Measurements from ENCODE around the gene PTPN23.
"Not testable (repeated sequence)": the region's sequence is repeated elsewhere in the genome, so short reads cannot be mapped to it uniquely, and the experiment has no call there.

Gene PTPN23

DNA sequence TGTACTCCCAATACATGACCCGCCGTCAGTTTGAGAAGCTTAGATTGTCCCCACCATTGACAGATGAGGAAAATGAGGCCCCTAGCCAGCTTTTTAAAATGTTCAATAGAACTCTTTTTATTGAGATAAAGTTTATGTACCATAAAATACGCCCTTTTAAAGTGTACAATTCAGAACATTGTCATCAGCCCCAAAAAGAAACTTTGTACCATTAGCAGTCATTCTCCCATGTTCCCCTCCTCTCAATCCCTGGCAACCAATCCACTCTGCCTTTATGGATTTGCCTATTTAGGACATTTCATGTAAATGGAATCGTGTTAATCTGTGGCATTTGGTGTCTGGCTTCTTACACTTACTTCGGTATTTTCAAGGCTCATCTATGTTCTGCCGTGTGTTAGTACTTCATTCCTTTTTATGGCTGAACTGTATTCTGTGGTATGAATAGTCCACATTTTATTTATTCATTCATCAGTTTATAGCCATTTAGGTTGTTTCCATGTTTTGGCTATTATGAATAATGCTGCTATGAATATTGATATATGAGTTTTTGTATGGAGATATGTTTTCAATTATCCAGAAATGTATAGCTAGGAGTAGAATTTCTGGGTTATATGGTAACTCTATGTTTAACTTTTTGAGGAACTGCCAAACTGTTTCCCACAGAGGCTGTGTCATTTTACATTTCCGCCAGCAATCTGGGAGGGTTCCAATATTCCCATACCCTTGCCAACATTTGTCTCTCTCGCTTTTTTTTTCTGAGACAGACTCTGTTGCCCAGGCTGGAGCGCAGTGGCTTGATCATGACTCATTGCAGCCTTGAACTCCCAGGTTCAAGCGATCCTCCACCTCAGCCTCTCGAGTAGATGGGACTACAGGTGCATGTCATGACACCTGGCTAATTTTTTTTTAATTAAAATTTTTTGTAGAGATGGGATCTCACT is 15.3 kb upstream of the PTPN23 start:
- H3K9me3 ChIP-seq (ENCODE audit: low read depth, low read length), result no peaks in the 10 kb centered on the region
- no peaks in the 10 kb centered on the region for H3K36me3 ChIP-seq (ENCODE audit: insufficient read depth, low read length)

DNA sequence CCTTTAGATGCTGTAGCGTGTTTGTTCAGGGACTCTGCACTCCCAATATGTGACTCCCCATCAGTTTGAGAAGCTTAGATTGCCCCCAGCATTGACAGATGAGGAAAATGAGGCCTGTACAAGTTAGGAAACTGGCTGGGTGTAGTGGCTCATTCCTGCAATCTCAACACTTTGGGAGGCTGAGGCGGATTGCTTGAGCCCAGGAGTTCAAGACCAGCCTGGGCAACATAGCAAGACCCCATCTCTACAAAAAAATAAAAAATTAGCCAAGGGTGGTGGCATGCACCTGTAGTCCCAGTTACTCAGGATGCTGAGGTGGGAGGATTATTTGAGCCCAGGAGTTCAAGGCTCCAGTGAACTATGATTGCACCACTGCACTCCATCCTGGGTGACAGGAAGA is 14.0 kb upstream of the PTPN23 start:
- no peaks in the 10 kb centered on the region for H3K36me3 ChIP-seq (ENCODE audit: insufficient read depth, low read length)
- no peak overlapping the region for H3K4me3 ChIP-seq
- H3K9me3 ChIP-seq (ENCODE audit: low read depth, low read length), result no peaks in the 10 kb centered on the region
- no peak overlapping the region for H3K27ac ChIP-seq
- TF ChIP-seq POLR2AphosphoS5 (IDR thresholded peaks at IDR 0.05; ENCODE audit: borderline replicate concordance, low read depth, low read length) (no peak), EZH2 (IDR thresholded peaks at IDR 0.05) (no peak), FOXP2 (optimal IDR thresholded peaks at IDR 0.05; ENCODE audit: control extremely low read depth, extremely low read length, insufficient read depth) (no peak)
- DNase-seq (ENCODE audit: low read depth, low spot score), result no peak
- H3K9ac ChIP-seq (ENCODE audit: insufficient read length), result no peak overlapping the region

More for the DNA sequence above, 15.3 kb upstream of the PTPN23 start:
- Histone ChIP-seq H3K4me3 (no peak overlapping the region), H3K27ac (peak overlapping the region; percentile 68; the same call in 1 of the 2 replicates), H3K9ac (ENCODE audit: insufficient read length) (no peak overlapping the region)
- TF ChIP-seq FOXP2 (optimal IDR thresholded peaks at IDR 0.05; ENCODE audit: control extremely low read depth, extremely low read length, insufficient read depth) (no peak), POLR2AphosphoS5 (IDR thresholded peaks at IDR 0.05; ENCODE audit: borderline replicate concordance, low read depth, low read length) (no peak), EZH2 (IDR thresholded peaks at IDR 0.05) (no peak)
- no peak for DNase-seq (ENCODE audit: low read depth, low spot score)

DNA sequence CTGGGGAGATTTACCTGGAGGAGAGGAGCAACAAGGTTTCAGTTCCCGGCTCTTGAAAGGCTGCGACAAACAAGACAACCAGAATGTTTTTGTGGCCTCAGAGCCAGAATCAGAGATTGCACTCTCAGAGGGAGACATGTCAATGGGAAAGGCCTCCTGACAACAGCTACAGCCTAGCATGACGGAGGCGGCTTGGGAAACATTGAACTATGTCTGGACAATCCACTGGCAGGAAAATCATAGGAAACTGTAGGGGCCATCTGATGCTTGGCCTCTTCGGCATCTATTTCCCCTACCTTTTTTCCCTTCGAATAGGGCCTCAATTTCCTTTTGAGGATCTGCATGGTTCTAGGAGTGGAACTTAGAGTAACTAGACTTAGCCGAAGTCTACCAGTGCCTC is 13.2 kb upstream of the PTPN23 start:
- DNase-seq (ENCODE audit: low read depth, low spot score), result no peak
- TF ChIP-seq FOXP2 (optimal IDR thresholded peaks at IDR 0.05; ENCODE audit: control extremely low read depth, extremely low read length, insufficient read depth) (no peak), EZH2 (IDR thresholded peaks at IDR 0.05) (no peak), POLR2AphosphoS5 (IDR thresholded peaks at IDR 0.05; ENCODE audit: borderline replicate concordance, low read depth, low read length) (no peak)
- H3K36me3 ChIP-seq (ENCODE audit: insufficient read depth, low read length), result no peaks in the 10 kb centered on the region
- no peak overlapping the region for H3K4me3 ChIP-seq
- no peak overlapping the region for H3K9ac ChIP-seq (ENCODE audit: insufficient read length)
- H3K9me3 ChIP-seq (ENCODE audit: low read depth, low read length), result no peaks in the 10 kb centered on the region
- no peak overlapping the region for H3K27ac ChIP-seq

DNA sequence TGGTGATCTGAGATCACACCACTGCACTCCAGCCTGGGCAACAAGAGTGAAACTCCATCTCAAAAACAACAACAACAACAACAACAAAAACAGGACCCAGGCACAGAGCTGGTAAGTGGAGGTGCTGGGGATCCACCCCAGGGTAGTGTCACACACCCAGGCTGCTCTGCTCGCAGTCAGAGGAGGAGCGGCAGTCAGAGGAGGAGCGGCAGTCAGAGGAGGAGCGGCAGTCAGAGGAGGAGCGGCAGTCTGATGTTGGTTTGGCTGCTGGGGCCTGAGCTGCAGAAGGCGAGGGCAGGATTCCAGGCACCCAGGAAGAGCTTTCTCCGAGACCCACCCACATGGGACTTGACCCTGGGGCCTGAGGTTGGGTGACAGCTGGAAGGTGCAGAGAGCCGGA is 10.8 kb upstream of the PTPN23 start:
- not testable (repeated sequence) for H3K4me3 ChIP-seq; H3K27ac ChIP-seq; DNase-seq (ENCODE audit: low read depth, low spot score); H3K36me3 ChIP-seq (ENCODE audit: insufficient read depth, low read length); H3K9ac ChIP-seq (ENCODE audit: insufficient read length); H3K9me3 ChIP-seq (ENCODE audit: low read depth, low read length)

DNA sequence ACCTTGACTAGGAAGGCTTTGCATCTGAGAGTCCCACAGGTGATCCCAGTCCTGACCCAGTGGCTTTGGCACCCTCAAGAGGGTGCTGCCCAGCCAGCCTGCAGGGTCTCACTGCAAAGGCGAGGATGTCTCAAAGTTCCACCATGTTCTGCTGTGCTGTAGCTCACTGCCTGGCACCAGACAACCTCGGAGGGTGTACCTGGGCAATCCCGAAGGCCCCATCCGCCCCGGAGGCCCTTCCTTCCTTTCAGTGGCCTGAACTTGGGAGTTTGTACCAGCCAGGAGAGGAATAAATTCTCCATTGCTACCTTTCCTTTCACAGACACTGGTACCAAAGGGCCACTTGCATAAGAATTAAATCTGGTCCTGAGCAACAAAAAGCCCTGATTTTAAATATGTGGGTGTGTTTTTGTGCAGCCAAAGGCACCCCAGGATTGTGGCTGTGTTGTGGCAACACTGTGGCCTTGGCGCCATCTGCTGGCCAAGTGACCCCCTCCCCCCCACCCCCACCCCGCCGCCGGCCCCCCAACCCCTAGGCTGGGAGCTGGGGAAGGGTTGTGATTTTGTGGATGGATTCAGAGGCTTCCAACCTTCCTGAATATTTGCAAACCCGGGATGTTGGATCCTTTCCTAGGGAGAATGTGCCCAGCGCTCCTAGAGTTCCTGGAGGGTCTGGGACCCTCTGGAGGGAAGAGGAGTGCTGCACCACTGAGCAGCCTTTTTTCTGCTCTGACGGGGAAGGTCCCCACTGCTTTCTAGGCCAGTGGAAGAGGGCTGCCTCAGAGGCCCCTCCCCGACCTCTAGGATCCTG is 9.7 kb upstream of the PTPN23 start:
- Histone ChIP-seq H3K36me3 (ENCODE audit: insufficient read depth, low read length) (no peaks in the 10 kb centered on the region), H3K9me3 (ENCODE audit: low read depth, low read length) (no peaks in the 10 kb centered on the region), H3K9ac (ENCODE audit: insufficient read length) (no peak overlapping the region), H3K4me3 (no peak overlapping the region), H3K27ac (no peak overlapping the region)
- no peak for TF ChIP-seq POLR2AphosphoS5 (IDR thresholded peaks at IDR 0.05; ENCODE audit: borderline replicate concordance, low read depth, low read length)
- TF ChIP-seq FOXP2 (optimal IDR thresholded peaks at IDR 0.05; ENCODE audit: control extremely low read depth, extremely low read length, insufficient read depth), result no peak
- no peak for TF ChIP-seq EZH2 (IDR thresholded peaks at IDR 0.05)
- DNase-seq (ENCODE audit: low read depth, low spot score), result no peak

DNA sequence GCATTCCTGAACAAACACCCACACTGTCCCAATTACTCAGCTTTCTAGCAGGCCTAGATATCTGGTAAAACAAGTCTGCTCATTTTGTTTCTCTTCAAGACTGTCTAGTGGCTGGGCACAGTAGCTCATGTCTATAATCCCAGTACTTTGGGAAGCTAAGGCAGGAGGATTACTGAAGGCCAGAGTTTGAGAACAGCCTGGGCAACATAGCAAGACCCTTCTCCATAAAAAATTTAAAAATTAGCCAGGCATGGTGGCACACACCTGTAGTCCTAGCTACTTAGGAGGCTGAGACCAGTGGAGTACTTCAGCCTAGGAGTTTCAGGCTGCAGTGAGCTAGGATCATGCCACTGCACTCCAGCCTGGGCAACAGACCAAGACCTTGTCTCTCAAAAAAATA is 6.2 kb upstream of the PTPN23 start:
- no peaks in the 10 kb centered on the region for H3K36me3 ChIP-seq (ENCODE audit: insufficient read depth, low read length)
- H3K27ac ChIP-seq, result no peak overlapping the region
- DNase-seq (ENCODE audit: low read depth, low spot score), result no peak
- H3K9me3 ChIP-seq (ENCODE audit: low read depth, low read length), result no peaks in the 10 kb centered on the region
- TF ChIP-seq POLR2AphosphoS5 (IDR thresholded peaks at IDR 0.05; ENCODE audit: borderline replicate concordance, low read depth, low read length) (no peak), EZH2 (IDR thresholded peaks at IDR 0.05) (no peak), FOXP2 (optimal IDR thresholded peaks at IDR 0.05; ENCODE audit: control extremely low read depth, extremely low read length, insufficient read depth) (no peak)
- no peak overlapping the region for H3K9ac ChIP-seq (ENCODE audit: insufficient read length)
- H3K4me3 ChIP-seq, result no peak overlapping the region

DNA sequence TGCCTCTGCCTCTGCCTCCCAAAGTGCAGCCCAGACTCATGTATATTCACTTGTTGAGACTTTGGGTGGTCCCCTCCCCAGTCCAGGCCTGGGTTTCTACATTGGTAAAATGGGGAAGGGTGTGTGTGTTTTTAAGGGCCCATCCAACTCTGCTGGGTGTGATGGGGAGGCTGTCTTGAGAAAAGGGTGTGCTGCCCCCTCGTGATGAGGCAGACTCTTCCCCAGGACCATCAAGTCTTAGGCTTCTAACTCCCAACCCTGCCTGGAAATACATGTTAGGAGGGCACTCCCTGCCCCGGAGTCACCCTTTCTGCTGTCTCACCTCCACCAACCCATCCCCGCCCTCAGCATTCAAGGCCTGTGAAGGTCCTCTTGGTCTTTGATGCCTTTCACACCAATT is 4.4 kb upstream of the PTPN23 start:
- no peaks in the 10 kb centered on the region for H3K36me3 ChIP-seq (ENCODE audit: insufficient read depth, low read length)
- no peak overlapping the region for H3K4me3 ChIP-seq
- no peak overlapping the region for H3K27ac ChIP-seq
- DNase-seq (ENCODE audit: low read depth, low spot score), result no peak
- no peak overlapping the region for H3K9ac ChIP-seq (ENCODE audit: insufficient read length)
- H3K9me3 ChIP-seq (ENCODE audit: low read depth, low read length), result no peaks in the 10 kb centered on the region
- TF ChIP-seq EZH2 (IDR thresholded peaks at IDR 0.05) (no peak), POLR2AphosphoS5 (IDR thresholded peaks at IDR 0.05; ENCODE audit: borderline replicate concordance, low read depth, low read length) (no peak), FOXP2 (optimal IDR thresholded peaks at IDR 0.05; ENCODE audit: control extremely low read depth, extremely low read length, insufficient read depth) (no peak)

DNA sequence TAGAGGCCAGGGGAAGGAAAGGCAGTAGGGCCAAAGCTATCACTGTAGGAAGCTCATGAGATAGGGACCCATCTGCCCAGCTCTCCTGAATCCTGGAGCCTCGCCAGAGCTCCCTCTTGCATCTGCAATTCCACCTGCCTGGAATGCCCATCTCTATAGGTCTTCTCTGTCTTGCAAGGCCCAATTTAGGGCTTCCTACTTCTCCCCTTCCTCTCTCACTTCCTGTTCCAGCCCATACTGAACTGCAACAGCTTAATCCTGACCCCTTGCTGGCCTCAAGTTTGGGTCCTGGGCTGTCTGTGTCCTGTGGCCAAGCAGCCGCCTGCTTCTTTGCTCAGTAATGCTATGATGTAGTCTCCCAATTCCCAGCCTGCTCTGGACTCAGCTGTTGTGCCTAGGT is 3.6 kb upstream of the PTPN23 start:
- H3K9ac ChIP-seq (ENCODE audit: insufficient read length), result no peak overlapping the region
- H3K9me3 ChIP-seq (ENCODE audit: low read depth, low read length), result no peaks in the 10 kb centered on the region
- H3K27ac ChIP-seq, result no peak overlapping the region
- no peak for TF ChIP-seq EZH2 (IDR thresholded peaks at IDR 0.05)
- no peak overlapping the region for H3K4me3 ChIP-seq
- no peaks in the 10 kb centered on the region for H3K36me3 ChIP-seq (ENCODE audit: insufficient read depth, low read length)
- DNase-seq (ENCODE audit: low read depth, low spot score), result no peak

Data from SK-N-MC (cell line).